Raji (cell line): Measurements from ENCODE around the gene SLIT3.

Experiments used
- POLR2A ChIP-seq: IDR thresholded peaks from 2 replicates; pipeline ENCODE4 v1.6.1; 2011; ENCODE audit warnings: low read depth, low read length, control low read depth; ENCODE audit not compliant: insufficient read depth

Gene SLIT3

DNA sequence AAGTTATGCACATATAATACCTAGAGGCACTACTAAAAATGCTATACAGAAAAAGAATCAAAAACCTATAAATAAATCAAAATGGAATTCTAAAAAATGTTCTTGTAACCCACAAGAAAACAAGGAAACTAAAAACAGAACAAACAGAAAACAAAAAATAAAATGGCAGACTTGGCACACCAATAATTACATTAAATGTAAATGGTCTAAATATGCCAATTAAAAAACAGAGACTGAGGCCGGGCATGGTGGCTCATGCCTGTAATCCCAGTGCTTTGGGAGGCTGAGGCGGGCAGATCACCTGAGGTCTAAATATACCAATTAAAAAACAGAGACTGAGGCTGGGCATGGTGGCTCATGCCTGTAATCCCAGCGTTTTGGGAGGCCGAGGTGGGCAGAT, 142.2 kb downstream of the SLIT3 start:
- TF ChIP-seq POLR2A: no peak

GRCh38 chr5:169157064-169157463, 143.9 kb downstream of the SLIT3 start:
- TF ChIP-seq POLR2A: no peak

DNA sequence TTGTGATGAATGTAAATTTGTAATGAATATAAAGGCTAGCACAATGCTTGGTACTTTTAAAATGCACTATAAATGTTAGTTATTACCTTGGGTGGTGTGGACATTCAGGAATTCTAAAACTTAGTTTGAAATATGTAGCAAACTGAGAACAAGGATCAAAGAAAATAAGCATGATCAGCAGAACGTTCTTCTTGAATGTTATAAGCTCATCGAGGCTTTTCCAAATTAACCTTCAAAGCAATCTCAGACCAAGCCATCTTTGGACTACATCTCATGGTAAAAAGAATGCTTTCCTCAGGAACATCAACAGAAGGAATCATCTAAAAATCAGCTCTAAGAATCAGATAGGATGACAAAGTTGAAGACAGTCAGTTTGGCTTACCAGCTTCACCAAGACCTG, 146.3 kb downstream of the SLIT3 start:
- no peak for TF ChIP-seq POLR2A

- no peak for TF ChIP-seq POLR2A
These were observed 147.5 kb downstream of the SLIT3 start for GRCh38 chr5:169153405-169153804.

DNA sequence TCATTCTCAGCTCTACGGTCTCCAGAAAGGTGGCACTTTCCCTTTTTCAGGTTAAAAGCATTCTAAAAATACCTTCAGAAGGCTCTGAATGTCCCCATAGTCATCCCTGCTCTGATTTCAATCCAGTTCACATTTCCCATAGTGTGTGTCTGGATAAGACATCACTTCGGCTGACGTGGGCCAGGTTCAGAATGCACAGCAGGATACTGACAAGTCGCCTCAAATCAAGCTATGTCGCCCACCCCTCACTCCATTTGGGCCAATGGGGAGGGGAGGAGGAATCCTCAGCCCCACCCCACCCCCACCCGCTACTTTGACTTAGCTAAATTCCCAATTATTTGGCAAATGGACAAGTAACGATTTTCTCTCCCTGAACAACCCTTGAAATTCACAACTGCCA, 148.0 kb downstream of the SLIT3 start:
- no peak for TF ChIP-seq POLR2A

DNA sequence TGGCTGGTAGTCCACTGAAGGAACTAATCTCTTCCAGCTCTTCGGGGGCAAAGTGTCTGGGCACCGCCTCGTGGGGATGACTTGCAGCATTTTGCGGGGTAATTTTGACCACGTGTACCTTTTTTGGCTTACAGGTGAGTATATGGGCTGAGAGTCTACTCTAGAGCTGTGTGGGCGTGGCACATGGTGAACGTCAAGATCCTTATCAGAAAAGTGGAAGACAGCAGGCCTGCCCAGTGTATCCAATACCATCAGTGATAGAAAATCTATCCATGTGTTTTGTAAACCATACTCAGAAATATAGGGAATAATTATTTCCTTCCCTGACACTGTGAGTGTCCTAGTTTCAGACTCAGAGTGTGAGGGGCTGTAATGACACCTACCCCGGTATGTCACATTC, 148.5 kb downstream of the SLIT3 start:
- TF ChIP-seq POLR2A: no peak

DNA sequence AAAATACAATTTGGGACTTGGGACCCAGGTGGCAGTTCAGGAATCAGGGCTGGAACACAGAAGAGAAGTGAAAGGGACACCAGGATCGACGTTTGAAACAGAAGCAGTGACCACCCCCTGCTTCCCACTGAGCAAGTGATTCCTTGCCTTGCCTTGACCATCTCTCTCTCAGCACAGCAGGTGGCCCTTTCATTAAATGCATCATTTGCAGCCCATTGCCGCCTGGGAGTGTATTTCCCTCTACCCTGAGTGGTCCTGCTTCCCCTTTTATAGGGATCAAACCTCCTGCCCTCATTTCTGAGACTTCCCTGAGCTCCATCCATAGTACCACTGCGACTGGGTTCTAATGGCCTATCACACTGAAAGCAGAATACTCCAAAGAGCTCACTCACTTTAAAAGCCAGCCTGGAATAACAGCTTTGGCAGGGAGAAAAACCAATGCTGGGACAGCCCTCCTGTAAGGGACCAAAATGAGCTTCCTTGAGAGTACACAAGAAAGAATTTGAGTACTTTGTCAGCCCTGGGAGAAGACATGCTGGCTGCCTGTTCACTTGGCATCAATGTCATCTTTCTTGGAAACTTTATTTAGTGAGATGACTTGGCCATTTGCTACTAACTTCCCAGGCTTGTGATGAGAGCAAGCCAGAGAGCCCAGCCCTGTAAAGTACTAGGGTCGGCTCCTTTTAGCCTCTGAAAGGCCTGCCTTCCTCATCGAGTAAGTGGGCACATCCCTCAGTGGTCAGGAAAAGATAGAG, 149.7 kb downstream of the SLIT3 start:
- TF ChIP-seq POLR2A: no peak

- no peak for TF ChIP-seq POLR2A
These were observed 150.8 kb downstream of the SLIT3 start for GRCh38 chr5:169150108-169150507.

DNA sequence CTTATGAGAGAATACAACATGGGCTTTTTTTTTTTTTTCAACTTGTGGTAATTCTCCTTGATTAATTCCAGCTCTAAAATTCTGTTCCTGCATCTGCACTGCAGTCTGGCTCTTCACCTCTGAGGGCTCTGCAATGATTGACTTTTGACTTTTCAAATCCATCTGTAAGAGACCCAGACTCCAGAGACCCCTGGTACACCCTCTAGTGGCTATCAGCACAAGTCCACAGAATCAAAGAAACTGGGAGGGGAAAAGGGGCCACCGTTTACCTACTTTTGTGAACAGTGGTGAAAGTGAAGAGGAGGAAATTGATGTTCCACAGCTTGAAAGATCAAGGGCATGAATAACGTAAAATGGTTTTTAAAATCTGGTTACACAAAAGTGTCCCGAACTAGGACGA, 151.6 kb downstream of the SLIT3 start:
- no peak for TF ChIP-seq POLR2A

- TF ChIP-seq POLR2A: no peak
These were observed 152.7 kb downstream of the SLIT3 start for GRCh38 chr5:169148138-169148740.

- no peak for TF ChIP-seq POLR2A
These were observed 153.4 kb downstream of the SLIT3 start for GRCh38 chr5:169147534-169147933.

DNA sequence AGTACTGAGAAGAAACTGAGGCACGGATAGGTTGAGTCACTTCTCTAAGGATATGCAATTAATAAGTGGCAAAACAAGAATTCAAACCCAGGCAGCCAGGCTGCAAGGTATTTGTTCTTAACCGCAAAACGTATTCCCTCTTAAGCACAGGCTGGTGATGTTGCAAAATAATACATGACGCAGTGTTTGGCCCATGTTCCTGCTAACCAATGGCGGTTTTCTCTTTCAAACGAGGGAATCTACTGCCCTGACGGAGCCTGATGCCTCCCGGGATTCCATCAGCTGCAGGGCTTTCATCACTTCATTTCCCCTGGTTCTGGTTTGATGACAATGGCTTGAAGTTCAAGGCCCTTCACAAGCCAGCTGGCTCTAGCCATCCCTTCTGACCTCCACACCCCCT, 154.8 kb downstream of the SLIT3 start:
- TF ChIP-seq POLR2A: no peak

- TF ChIP-seq POLR2A: no peak
These were observed 158.5 kb downstream of the SLIT3 start for GRCh38 chr5:169142264-169142970.

DNA sequence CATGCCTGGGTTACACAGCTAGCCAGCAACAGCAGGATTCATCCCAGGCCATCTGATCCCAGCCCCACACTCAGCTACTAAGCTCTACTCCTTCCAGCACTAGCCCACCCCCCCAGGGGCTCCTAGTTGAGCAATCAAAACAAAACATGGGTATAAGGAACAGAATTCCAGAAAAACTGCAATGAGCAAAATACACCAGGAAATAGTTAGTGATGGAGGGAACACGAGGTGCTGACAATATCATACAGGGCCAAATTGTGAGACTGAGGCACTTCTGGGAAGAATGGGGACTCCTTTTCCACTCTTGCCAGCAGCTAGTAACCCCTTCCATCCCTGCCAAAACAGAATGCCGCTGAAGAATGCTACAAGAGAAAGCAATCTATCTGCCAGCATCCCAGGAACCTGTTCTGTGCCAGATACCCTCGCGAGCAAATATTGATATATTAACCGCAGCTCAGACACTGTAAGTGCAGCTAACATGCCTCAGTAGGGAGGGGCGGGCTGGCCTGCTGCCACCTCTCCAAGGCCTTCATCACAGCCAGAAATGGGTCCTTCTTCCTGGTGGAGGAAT, 161.4 kb downstream of the SLIT3 start:
- no peak for TF ChIP-seq POLR2A

DNA sequence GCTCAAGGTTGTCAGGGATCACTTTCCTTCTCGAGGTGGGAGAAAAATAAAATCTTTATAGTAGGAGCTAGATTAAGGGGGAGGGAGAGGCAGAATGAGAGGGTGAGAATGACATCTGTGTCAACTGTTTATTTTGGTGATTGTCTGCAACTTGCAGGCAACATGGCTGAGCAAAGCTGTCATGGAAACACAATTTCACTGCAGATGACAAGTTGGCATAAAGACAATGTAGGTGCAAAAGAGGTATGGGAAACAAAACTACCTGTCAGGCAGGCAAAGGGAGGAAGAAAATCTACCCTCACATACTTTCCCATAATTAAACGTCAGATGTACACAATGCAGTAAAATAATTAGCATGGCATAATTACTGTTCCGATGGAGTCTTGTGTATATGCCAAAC, 167.4 kb downstream of the SLIT3 start:
- TF ChIP-seq POLR2A: no peak

DNA sequence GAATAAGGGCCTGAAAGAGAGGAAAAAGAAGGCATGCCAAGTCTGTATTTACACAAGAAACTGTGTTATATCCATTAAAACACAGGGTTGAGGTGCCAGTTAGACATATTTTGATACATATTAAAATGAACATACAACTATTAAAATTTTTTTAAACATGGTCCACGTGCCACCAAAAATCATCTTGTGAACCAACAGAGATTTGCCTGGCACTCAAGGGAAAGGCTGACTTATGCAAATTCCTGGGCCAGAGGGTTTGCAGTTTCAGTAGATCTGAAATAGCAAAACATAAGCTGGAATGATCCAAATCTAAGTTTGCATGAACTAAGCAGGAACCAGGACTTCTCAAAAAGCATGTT, 168.7 kb downstream of the SLIT3 start:
- no peak for TF ChIP-seq POLR2A
